CD8-positive, alpha-beta memory T cell (primary cell): ENCODE results near the gene TPP2. TPM values are rescaled to one million over a fixed set of nuclear protein-coding genes. Genes with fewer than 3 reads are reported as not detected.

Experiments
- CTCF ChIA-PET: fragments of 350-600 bp; sonication (Branson Sonifier 250); formaldehyde crosslinking; loops from one replicate; lab custom pipeline; 2021; ENCODE audit warnings: antibody characterized with exemption; lab: Charles Lee
- POLR2A ChIA-PET: fragments of 350-600 bp; sonication (Branson Sonifier 250); formaldehyde crosslinking; loops from one replicate; lab custom pipeline; 2021; ENCODE audit warnings: antibody characterized with exemption; lab: Charles Lee
- DNase-seq, 5 donors: peaks; one replicate each; pipeline versions ENCODE4 v3.0.0 to v3.0.0-alpha.2; 2020 to 2022; ENCODE audit warnings: mixed read lengths in 1 of 5
- H3K27ac ChIP-seq: one replicate; pipeline ENCODE4 v1.7.0; 2013; ENCODE audit warnings: low read depth, mild to moderate bottlenecking, low read length, moderate library complexity
- H3K27me3 ChIP-seq: 2 replicates; pipeline ENCODE4 v1.7.0; 2013; ENCODE audit warnings: low read length, mild to moderate bottlenecking; ENCODE audit not compliant: insufficient read depth, poor library complexity, severe bottlenecking
- H3K36me3 ChIP-seq: 2 replicates; pipeline ENCODE4 v1.7.0; 2013; ENCODE audit warnings: mild to moderate bottlenecking, low read length, moderate library complexity; ENCODE audit not compliant: insufficient read depth
- H3K4me1 ChIP-seq: 2 replicates; pipeline ENCODE4 v1.7.0; 2013; ENCODE audit warnings: mild to moderate bottlenecking, low read length, moderate library complexity; ENCODE audit not compliant: insufficient read depth
- H3K4me3 ChIP-seq: 2 replicates; pipeline ENCODE4 v1.7.0; 2013; ENCODE audit warnings: mild to moderate bottlenecking, low read length
- H3K9me3 ChIP-seq: 2 replicates; pipeline ENCODE4 v1.7.0; 2013; ENCODE audit warnings: mild to moderate bottlenecking, low read length
- H3K27ac Mint-ChIP-seq, 8 donors: one replicate each; pipeline ENCODE4 v1.8.0; 2020 to 2021; ENCODE audit warnings: mixed read lengths in 8 of 8, mild to moderate bottlenecking in 6 of 8, inconsistent platforms in 3 of 8, moderate library complexity in 3 of 8
- H3K27me3 Mint-ChIP-seq, 2 donors: one replicate each; pipeline ENCODE4 v1.8.0; 2020 to 2021; ENCODE audit warnings: mixed read lengths in 2 of 2, mild to moderate bottlenecking in 1 of 2, moderate library complexity in 1 of 2
- H3K36me3 Mint-ChIP-seq, 3 donors: one replicate each; pipeline ENCODE4 v1.8.0; 2020 to 2021; ENCODE audit warnings: mixed read lengths in 3 of 3, inconsistent platforms in 1 of 3, mild to moderate bottlenecking in 1 of 3
- H3K4me1 Mint-ChIP-seq, 3 donors: one replicate each; pipeline ENCODE4 v1.8.0; 2020 to 2021; ENCODE audit warnings: mixed read lengths in 3 of 3, inconsistent platforms in 1 of 3, mild to moderate bottlenecking in 1 of 3
- H3K4me3 Mint-ChIP-seq, 7 donors: one replicate each; pipeline ENCODE4 v1.8.0; 2020 to 2021; ENCODE audit warnings: mixed read lengths in 7 of 7, mild to moderate bottlenecking in 6 of 7, moderate library complexity in 4 of 7, inconsistent platforms in 2 of 7
- H3K9me3 Mint-ChIP-seq, 5 donors: one replicate each; pipeline ENCODE4 v1.8.0; 2020 to 2022; ENCODE audit warnings: mixed read lengths in 5 of 5, mild to moderate bottlenecking in 3 of 5, moderate library complexity in 2 of 5, inconsistent platforms in 1 of 5
- polyA plus RNA-seq: library from polyadenylated mRNA; unstranded; fragments of 300-500 nt; fragmentation: Illumina TruSeq; gene quantifications from one replicate; pipeline ENCODE4 v1.2.3, GENCODE V29; 2021
- total RNA-seq, 2 experiments: library from RNA; stranded (reverse); gene quantifications; one replicate each; pipeline ENCODE4 v1.2.3, GENCODE V29; 2021

The TPP2 gene
- total and polyA plus RNA-seq, 3 experiments from 2014 or later: 63.5 to 77.7 (median 74.0) TPM

GRCh38 chr13:102701331-102701730 lies 104.5 kb downstream of the TPP2 start:
- DNase-seq: no peak
- Histone ChIP-seq H3K4me1 (no peaks in the 10 kb centered on the region), H3K4me3 (no peak overlapping the region), H3K36me3 (no peaks in the 10 kb centered on the region), H3K27me3 (peaks cover 3% of the 10 kb centered on the region), H3K9me3 (no peaks in the 10 kb centered on the region), H3K27ac (no peak overlapping the region)
- H3K9me3 Mint-ChIP-seq: peaks cover 0 to 11% (median 4%) of the 10 kb centered on the region in 5 donors
- H3K27ac Mint-ChIP-seq: no peak overlapping the region
- H3K4me1 Mint-ChIP-seq: no peaks in the 10 kb centered on the region
- CTCF ChIA-PET: interaction anchor here (1.4 kb wide), 1 partner anchor 15 kb away, joined by 3 read pairs; no protein-coding TSS in a partner anchor
- H3K36me3 Mint-ChIP-seq: peaks cover 0 to 8% (median 0%) of the 10 kb centered on the region in 3 donors
- POLR2A ChIA-PET: no interaction called here
- peaks cover 6 to 43% of the 10 kb centered on the region in 2 donors for H3K27me3 Mint-ChIP-seq
- H3K4me3 Mint-ChIP-seq: no peak overlapping the region

DNA sequence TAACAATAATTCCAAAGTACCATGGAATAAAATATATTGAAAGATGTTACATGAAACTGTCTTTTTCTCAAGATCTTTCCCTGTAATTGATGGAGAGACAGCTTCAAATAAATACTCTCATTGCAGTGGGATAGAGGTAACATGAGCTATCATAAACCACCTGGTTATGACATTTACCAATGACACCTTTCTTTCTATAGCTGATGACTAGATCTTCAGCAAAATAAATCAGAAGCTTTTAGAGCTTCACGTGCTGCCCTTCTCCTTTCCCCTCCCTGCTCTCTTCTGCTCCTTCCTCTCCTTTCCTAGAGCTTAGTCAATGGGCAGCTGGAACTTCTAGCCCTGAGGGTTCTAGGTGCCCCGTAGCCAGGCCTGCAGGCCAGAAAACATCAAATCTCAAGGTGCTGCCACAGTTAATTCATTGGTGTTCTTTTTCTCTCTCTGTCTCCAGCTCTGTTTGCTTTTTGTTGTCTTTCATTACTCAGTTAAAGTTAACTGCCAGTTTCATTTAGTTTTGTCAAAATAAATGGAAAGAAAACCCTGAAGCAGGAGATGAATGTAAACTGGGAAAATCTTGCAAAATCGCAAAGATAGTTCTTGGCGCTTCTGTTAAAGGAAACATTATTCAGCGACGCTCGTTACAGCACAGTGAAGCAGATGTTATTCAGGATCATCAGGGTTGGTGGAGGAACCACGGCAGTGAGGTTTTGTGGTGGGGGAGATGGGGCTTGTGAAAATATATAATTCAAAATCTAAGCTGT lies 106.4 kb downstream of the TPP2 start:
- no peak overlapping the region for H3K4me3 Mint-ChIP-seq
- no peaks in the 10 kb centered on the region for H3K9me3 ChIP-seq
- H3K27me3 Mint-ChIP-seq: peaks cover 5 to 38% of the 10 kb centered on the region in 2 donors
- POLR2A ChIA-PET: no interaction called here
- H3K4me1 ChIP-seq: no peaks in the 10 kb centered on the region
- peaks cover 0 to 11% (median 4%) of the 10 kb centered on the region in 5 donors for H3K9me3 Mint-ChIP-seq
- H3K4me1 Mint-ChIP-seq: no peaks in the 10 kb centered on the region
- no peak for DNase-seq
- no peaks in the 10 kb centered on the region for H3K27me3 ChIP-seq
- H3K4me3 ChIP-seq: no peak overlapping the region
- no peak overlapping the region for H3K27ac ChIP-seq
- peaks cover 0 to 7% (median 0%) of the 10 kb centered on the region in 3 donors for H3K36me3 Mint-ChIP-seq
- CTCF ChIA-PET: interaction anchor here (1.3 kb wide), 1 partner anchor 11 kb away, joined by 3 read pairs; no protein-coding TSS in a partner anchor
- no peaks in the 10 kb centered on the region for H3K36me3 ChIP-seq
- no peak overlapping the region for H3K27ac Mint-ChIP-seq

- Histone ChIP-seq H3K27me3 (no peaks in the 10 kb centered on the region), H3K27ac (no peak overlapping the region), H3K4me3 (no peak overlapping the region), H3K4me1 (no peaks in the 10 kb centered on the region), H3K9me3 (no peaks in the 10 kb centered on the region), H3K36me3 (no peaks in the 10 kb centered on the region)
- Mint-ChIP-seq H3K27me3 (peaks cover 5 to 32% of the 10 kb centered on the region in 2 donors), H3K36me3 (peaks cover 0 to 1% (median 0%) of the 10 kb centered on the region in 3 donors), H3K4me3 (no peak overlapping the region), H3K4me1 (no peaks in the 10 kb centered on the region), H3K27ac (no peak overlapping the region), H3K9me3 (peaks cover 0 to 7% (median 0%) of the 10 kb centered on the region in 5 donors)
- POLR2A ChIA-PET: no interaction called here
- CTCF ChIA-PET: interaction anchor here (1.3 kb wide), 1 partner anchor 10 kb away, joined by 3 read pairs; no protein-coding TSS in a partner anchor
- DNase-seq: no peak
These were observed 106.9 kb downstream of the TPP2 start for GRCh38 chr13:102703726-102704035.

DNA sequence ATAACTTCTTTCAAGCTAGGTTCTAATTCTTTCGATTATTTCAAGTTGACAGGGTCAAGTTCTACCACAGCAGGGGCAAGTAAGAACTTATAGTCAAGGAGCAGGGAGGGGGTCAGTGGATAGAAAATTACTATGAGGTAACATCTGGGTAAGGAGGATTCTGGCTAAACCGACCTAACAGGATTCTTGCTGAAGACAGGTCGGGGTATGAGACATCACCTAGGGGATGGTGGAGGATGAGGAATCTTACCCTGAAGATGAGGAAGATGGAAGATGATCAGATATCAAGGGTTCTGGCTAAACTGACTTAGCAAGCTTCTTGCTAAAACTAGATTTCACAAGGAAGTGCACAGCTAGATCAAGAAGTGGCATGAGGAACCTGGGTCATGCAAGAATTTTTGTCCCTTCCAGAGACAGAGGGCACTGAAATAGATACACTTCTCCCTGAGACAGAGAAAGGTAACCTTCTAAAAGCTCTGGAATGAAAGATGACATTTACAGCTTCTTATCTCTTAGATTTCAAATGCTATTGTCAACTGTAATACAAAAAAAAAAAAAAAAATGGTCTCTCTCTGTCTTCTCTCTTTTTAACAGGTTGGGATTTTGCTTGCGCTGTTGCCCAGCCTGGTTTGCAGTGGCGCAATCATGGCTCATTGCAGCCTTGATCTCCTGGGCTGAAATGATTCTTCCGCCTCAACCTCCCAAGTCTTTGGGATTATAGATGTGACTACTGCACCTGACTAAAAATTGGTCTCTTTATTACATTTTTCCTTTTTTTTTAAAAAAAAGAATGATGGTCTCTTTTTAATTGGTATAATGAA lies 107.7 kb downstream of the TPP2 start:
- Mint-ChIP-seq H3K9me3 (peaks cover 0 to 5% (median 4%) of the 10 kb centered on the region in 5 donors), H3K36me3 (peaks cover 0 to 4% (median 0%) of the 10 kb centered on the region in 3 donors), H3K4me3 (no peak overlapping the region), H3K4me1 (no peaks in the 10 kb centered on the region), H3K27ac (no peak overlapping the region), H3K27me3 (peaks cover 2 to 30% of the 10 kb centered on the region in 2 donors)
- Histone ChIP-seq H3K27me3 (no peaks in the 10 kb centered on the region), H3K4me1 (no peaks in the 10 kb centered on the region), H3K36me3 (no peaks in the 10 kb centered on the region), H3K27ac (no peak overlapping the region), H3K9me3 (no peaks in the 10 kb centered on the region), H3K4me3 (no peak overlapping the region)
- CTCF ChIA-PET: no interaction called here
- DNase-seq: no peak
- POLR2A ChIA-PET: no interaction called here

DNA sequence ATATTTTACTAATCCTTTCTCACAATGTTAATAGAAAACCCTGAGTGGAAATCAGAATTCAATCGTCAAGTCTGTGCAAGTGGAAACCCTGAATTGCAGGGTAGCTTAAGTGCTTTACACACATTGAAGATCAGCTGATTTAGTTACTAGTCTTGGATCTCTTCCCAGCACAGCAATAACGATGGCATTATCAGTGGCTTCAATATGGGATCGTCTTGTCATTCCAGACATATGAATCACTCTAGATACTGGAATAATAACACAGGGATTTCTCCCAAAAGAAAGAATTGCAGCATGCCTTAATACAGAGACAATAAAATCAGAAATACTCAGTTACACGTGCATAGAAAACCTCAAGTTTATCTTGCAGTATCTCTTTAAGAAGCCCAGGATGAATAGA lies 110.7 kb downstream of the TPP2 start:
- no peaks in the 10 kb centered on the region for H3K9me3 ChIP-seq
- ChIA-PET POLR2A (no interaction called here), CTCF (no interaction called here)
- no peaks in the 10 kb centered on the region for H3K27me3 ChIP-seq
- no peaks in the 10 kb centered on the region for H3K36me3 ChIP-seq
- Mint-ChIP-seq H3K27me3 (peaks cover 5 to 29% of the 10 kb centered on the region in 2 donors), H3K4me1 (no peaks in the 10 kb centered on the region), H3K27ac (no peak overlapping the region), H3K9me3 (peaks cover 0 to 5% (median 4%) of the 10 kb centered on the region in 5 donors), H3K4me3 (no peak overlapping the region), H3K36me3 (peaks cover 0 to 4% (median 0%) of the 10 kb centered on the region in 3 donors)
- no peak overlapping the region for H3K4me3 ChIP-seq
- DNase-seq: no peak
- H3K4me1 ChIP-seq: no peaks in the 10 kb centered on the region
- no peak overlapping the region for H3K27ac ChIP-seq

GRCh38 chr13:102708211-102708610 lies 111.4 kb downstream of the TPP2 start:
- Histone ChIP-seq H3K9me3 (no peaks in the 10 kb centered on the region), H3K4me1 (no peaks in the 10 kb centered on the region), H3K36me3 (no peaks in the 10 kb centered on the region), H3K4me3 (no peak overlapping the region), H3K27me3 (no peaks in the 10 kb centered on the region), H3K27ac (no peak overlapping the region)
- ChIA-PET POLR2A (no interaction called here), CTCF (no interaction called here)
- peaks cover 0 to 4% (median 0%) of the 10 kb centered on the region in 3 donors for H3K36me3 Mint-ChIP-seq
- peak overlapping the region in 1 of 8 donors; percentile 33 for H3K27ac Mint-ChIP-seq
- H3K9me3 Mint-ChIP-seq: peaks cover 0 to 5% (median 4%) of the 10 kb centered on the region in 5 donors
- peaks cover 5 to 29% of the 10 kb centered on the region in 2 donors for H3K27me3 Mint-ChIP-seq
- DNase-seq: no peak
- no peaks in the 10 kb centered on the region for H3K4me1 Mint-ChIP-seq
- no peak overlapping the region for H3K4me3 Mint-ChIP-seq

DNA sequence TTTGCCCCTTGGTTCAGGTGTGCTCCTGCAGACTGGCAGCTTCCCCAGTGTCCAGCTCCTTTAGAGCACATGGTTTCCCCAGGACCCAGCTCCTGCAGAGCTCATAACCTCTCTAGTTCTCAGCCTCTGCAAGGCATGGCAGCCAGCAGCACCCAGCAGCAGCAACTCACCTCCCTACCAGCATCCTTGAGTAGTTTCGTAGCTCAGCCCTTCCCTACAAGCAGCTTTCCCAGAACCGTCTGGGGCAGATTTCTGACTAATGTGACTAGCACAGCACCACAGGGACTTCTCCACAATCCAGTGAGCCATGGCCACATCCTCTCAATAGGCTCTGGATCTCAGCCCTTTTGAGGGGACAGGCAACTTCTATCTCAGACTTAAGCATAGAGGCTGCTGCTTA lies 112.2 kb downstream of the TPP2 start:
- Mint-ChIP-seq H3K4me3 (no peak overlapping the region), H3K27ac (no peak overlapping the region), H3K36me3 (peaks cover 0 to 4% (median 0%) of the 10 kb centered on the region in 3 donors), H3K27me3 (peaks cover 10 to 33% of the 10 kb centered on the region in 2 donors), H3K4me1 (no peaks in the 10 kb centered on the region), H3K9me3 (peaks cover 0 to 5% (median 4%) of the 10 kb centered on the region in 5 donors)
- ChIA-PET CTCF (no interaction called here), POLR2A (no interaction called here)
- DNase-seq: no peak
- no peaks in the 10 kb centered on the region for H3K4me1 ChIP-seq
- H3K9me3 ChIP-seq: no peaks in the 10 kb centered on the region
- no peak overlapping the region for H3K27ac ChIP-seq
- H3K4me3 ChIP-seq: no peak overlapping the region
- no peaks in the 10 kb centered on the region for H3K36me3 ChIP-seq
- no peaks in the 10 kb centered on the region for H3K27me3 ChIP-seq

DNA sequence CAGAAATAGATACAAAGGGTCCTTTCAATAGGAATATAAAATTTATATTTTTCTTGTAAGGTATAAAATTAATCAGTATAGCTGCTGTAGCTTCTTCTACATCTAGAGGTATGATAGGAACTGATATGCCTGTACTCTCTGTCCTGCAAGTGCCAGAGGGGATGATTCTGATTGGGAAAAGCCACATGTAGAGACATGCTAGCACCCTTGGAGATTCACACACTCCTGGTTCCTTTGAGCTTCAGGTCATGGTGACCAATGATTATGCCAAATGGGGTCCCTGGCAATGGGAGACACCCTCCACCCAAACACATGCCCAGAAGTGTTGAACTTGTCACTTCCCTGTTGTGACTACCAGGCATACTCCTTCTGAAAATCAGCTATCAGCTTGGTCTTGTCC lies 112.8 kb downstream of the TPP2 start:
- Histone ChIP-seq H3K4me3 (no peak overlapping the region), H3K27me3 (no peaks in the 10 kb centered on the region), H3K36me3 (no peaks in the 10 kb centered on the region), H3K27ac (no peak overlapping the region), H3K4me1 (no peaks in the 10 kb centered on the region), H3K9me3 (no peaks in the 10 kb centered on the region)
- no peak for DNase-seq
- H3K4me1 Mint-ChIP-seq: no peaks in the 10 kb centered on the region
- peaks cover 0 to 4% (median 0%) of the 10 kb centered on the region in 3 donors for H3K36me3 Mint-ChIP-seq
- ChIA-PET CTCF (no interaction called here), POLR2A (no interaction called here)
- no peak overlapping the region for H3K27ac Mint-ChIP-seq
- peaks cover 10 to 33% of the 10 kb centered on the region in 2 donors for H3K27me3 Mint-ChIP-seq
- no peak overlapping the region for H3K4me3 Mint-ChIP-seq
- H3K9me3 Mint-ChIP-seq: peaks cover 0 to 5% (median 4%) of the 10 kb centered on the region in 5 donors
